ENCODE measurements around the gene LIPK.
"Not testable (repeated sequence)": the region's sequence is repeated elsewhere in the genome, so short reads cannot be mapped to it uniquely, and the experiment has no call there.

Gene LIPK

DNA sequence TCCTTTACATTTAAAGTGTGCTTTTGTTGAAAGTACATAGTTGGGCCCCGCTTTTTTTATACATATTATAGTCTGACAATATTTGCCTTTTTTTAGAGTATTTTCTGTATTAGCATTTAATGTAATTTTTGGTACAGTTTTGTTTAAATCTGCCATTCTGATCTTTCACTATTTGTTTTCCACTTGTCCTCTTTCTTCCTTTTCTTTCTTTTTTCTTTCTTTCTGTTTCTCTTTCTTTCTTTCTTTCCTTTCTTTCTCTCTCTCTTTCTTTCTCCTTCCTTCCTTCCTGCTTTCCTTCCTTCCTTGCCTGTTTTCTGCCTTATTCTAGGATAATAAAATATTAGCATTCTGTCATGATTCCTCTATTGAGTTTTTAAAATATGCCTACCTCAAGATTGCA lies 9.5 kb downstream of the LIPK start:
- no peak for DNase-seq (ENCODE audit: low spot score)

DNA sequence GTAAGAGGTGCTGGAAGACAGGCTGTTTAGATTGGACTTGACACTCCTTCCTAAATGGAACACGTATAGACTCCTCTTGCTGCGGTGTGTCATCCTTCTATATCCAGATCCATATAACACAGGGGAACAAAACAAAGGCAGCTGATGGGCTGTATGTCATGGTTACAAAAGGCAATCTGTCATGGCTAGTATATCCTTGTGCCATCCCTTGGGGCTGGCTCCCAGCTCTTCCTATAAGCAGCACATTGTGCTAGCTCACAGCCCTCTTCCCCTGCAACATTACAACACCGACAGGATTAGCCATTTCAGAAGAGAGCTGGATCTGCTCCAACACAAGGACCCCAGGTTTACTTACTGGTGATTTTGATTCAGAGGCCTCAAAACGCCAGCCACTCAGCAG lies 15.3 kb downstream of the LIPK start:
- no peak for DNase-seq (ENCODE audit: low spot score)

DNA sequence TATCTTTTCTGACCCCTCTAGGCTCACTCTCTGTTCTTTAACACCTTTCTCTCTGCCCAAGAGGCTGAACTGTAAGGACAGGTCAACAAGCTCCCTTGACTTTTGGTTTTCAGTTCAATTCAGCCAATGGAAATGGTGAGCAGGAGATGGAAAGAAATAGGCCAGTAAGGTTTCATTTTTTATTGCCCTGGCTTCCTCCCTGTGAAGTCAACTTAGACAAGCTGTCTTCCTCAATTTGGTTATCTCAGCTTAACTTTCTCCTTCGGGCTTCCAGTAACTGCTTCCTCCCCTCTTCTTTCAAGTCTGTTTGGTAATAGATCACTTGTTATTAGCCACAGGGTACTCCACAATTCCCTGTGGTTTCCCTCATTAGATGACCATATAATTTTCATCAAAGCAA lies 19.7 kb downstream of the LIPK start:
- DNase-seq (ENCODE audit: low spot score): no peak

DNA sequence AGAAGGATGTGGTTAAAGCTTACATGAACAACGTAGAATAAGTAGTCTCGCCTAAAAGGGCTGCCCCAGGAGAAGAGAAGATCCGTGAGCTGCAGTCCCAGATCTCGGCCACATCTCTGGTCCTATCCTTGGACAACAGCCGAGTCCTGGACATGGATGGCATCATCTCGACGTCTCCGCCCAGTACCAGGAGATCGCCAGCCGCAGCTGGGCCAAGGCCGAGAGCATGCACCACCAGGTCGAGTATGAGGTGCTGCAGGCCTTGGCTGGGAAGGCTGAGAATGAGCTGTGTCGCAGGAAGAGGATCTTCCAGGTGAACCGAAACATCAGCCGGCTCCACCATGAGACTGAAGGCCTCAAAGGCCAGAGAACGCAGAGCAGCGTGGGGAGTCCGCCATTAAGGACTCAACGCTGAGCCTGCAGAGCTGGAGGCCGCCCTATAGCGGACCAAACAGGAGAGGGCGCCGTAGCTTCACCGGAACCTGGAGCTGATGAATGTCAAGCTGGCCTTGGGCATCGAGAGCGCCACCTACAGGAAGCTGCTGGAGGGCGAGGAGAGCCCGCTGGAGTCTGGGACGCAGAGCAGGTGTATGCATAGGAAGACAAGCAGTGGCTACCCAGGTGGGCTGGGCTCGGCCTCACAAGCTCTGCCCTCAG lies 22.2 kb downstream of the LIPK start:
- no peak for DNase-seq (ENCODE audit: low spot score)

DNA sequence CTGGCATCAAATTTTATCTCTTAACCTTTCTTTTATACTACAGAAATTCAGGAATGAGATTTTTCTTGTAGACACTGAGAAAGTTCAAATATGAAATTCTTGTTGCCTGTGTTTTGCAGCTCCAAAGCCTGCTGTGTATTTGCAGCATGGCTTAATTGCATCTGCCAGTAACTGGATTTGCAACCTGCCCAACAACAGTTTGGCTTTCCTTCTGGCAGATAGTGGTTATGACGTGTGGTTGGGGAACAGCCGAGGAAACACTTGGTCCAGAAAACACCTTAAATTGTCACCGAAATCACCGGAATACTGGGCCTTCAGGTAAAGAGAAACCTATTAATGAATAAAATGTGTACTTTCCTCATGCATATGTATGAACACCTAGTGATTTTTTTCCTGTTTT lies 24.8 kb downstream of the LIPK start:
- DNase-seq (ENCODE audit: low spot score): no peak

DNA sequence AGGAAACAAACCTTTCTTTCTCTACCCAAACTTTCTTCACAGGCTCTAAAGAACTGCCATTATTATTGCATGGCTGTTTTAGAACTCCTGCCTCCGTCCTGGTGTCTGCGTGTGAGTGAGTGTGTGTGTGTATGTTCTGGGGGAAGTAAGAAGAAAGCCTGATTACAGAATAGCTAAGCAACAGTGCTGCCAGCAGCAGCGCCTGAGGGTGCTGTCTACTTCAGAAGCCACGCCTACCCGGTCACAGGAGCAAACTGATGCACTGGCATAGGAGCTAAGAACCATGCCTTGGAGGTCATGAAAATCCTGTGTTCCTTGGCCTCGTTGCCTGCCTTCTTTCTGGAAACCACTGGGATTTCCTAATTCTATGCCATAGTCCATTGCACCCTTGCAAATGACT lies 25.2 kb downstream of the LIPK start:
- no peak for DNase-seq (ENCODE audit: low spot score)

DNA sequence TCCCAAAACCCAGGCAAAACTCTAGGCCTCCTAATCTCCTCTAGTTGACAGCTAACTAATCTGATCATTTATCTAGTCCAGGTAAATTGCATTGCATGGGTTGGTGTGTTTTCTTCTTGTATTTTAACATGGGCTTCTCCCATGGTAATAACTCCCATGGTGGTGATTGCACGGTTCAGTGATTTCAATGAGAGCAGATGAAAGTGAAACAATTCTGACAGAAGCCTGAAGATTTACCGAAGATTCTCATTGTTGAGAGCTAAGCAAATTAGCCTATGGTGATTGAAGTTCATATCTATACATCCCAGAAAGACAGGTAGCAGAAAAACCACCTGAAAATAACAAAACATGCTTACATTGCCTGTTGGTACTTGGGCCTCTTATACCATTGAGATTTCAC lies 27.2 kb downstream of the LIPK start:
- DNase-seq (ENCODE audit: low spot score): no peak

DNA sequence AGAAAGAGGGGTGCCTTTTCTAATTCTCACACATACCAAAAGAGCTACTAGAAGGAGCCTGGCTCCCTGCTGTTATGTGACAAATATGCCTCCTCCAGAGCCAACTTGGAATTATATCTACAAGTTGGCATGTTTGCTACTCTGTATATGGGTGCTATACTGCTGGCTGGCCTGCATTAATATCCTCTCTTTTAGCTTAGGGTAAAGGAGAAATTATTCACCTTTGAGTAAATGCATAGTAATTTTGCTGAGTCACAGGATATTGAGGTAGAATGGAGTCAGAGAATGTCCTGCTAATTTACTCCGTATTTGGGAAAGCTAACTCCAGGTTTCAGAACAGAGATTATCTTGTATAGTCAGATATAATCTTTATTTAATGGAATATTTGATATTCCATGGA lies 29.6 kb downstream of the LIPK start:
- DNase-seq (ENCODE audit: low spot score): no peak

DNA sequence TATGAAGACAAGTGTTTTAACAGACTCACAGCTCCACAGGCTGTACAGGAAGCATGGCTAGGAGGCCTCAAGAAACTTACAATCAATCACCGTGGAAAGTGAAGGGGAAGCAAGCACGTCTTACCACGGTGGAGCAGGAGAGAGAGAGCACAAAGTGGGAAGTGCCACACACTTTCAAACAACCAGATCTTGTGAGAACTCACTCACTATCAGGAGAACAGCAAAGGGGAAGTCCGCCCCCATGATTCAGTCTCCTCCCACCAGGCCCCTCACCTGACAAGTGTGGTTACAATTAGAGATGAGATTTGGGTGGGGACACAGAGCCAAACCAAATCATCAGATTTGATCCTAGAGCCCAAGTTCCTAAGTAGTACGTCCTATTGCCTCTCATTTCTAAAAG lies 35.9 kb downstream of the LIPK start:
- DNase-seq (ENCODE audit: low spot score): not testable (repeated sequence)

DNA sequence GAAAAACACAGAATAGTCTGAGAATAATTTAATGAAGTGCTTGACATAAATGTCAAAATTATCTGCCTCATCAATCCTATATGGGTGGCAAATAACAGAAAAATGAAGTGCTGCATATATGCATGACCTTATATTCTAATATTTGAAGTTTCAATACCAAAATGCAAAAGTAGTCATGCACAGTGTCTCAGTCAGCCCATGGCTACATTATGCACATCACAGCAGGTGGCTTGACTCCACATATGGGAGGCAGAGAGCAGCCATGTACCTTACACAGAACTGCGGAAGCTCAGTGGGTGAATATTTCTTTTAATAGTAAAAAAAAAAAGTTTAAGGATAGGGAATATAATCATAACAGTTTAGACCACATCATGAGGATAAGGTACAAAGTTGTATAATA lies 36.4 kb downstream of the LIPK start:
- DNase-seq (ENCODE audit: low spot score): no peak

DNA sequence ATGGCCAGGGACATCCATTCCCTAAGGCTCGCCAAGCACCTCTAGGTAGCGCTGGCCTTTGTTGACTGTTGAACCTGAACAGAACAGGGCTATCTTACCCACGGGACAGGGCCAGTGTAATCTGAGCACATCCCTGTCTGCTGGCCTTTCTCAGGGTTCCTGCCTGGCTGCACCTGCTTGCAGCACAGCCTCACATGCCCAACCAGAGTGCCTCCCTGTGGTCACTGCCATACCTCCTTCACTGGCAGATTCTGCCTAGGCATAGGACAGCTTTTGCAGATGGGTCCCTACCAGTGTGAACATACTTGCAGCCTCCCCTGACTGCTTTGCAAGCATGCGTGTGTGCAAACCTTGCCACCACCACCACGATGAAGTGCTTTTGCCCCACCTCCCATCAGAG lies 38.0 kb downstream of the LIPK start:
- no peak for DNase-seq (ENCODE audit: low spot score)

DNA sequence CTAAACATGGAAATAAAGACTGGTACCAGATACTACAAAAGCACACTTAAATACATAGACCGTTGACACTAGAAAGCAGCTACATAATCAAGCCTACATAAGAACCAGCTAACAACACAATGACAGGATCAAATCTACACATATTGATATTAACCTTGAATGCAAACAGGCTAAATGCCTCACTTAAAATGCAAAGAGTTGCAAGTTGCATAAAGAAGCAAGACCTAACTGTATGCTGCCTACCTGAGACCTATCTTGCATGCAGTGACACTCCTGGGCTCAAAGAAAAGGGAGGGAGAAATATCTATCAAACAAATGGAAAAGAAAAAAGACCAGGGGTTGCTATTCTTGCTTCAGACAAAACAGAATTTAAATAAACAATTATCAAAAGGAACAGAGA lies 39.6 kb downstream of the LIPK start:
- DNase-seq (ENCODE audit: low spot score): no peak

DNA sequence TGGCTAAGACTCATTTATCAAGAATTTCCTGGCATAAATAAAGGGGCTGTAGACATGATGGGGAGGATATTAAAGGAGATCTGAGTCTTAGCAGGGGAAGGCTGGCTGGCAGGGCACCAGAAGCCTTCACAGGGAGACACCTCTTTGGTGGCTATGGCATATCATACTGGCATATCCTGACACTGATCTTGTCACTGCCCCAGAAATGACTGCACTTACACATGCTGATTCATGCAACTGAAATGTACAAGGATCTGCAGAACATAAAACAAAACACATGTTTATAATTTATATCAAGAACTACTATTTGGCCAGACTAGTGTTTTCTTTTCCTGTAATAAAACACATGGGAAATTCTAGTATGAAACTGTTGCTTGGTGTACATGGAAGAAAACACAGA lies 48.2 kb downstream of the LIPK start:
- DNase-seq (ENCODE audit: low spot score): no peak

DNA sequence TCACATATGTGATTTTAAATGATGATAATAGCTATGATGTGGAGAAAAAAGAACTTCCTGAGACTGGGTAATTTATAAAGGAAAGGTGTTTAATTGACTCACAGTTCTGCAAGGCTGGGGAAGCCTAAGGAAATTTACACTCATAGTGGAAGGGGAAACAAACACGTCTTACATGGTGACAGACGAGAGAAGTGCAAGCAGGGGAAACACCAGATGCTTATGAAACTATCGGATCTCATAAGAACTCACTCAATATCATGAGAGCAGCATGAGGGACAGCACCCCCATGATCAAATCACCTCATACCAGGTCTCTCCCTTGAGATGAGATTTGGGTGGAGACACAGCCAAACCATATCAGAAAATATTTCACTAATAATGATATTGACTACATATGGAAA lies 49.7 kb downstream of the LIPK start:
- DNase-seq (ENCODE audit: low spot score): no peak

DNA sequence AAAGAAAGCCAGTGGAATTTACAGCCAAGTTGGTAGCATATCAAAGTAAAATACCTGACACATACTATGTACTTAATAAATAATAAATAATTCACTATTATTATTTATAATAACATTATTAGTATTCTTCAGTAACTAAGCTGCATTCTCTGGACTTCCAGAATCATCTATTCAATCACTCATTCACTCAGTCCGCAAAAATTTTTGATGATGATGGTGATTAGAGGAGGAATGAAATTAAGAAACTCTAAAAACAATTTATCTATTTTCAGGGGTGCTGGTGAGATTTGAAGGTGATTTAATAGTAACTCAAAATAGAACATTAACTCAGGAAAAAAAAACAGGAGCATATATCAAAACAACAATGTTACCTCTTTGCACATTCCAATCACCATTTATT lies 50.6 kb downstream of the LIPK start:
- DNase-seq (ENCODE audit: low spot score): no peak

DNA sequence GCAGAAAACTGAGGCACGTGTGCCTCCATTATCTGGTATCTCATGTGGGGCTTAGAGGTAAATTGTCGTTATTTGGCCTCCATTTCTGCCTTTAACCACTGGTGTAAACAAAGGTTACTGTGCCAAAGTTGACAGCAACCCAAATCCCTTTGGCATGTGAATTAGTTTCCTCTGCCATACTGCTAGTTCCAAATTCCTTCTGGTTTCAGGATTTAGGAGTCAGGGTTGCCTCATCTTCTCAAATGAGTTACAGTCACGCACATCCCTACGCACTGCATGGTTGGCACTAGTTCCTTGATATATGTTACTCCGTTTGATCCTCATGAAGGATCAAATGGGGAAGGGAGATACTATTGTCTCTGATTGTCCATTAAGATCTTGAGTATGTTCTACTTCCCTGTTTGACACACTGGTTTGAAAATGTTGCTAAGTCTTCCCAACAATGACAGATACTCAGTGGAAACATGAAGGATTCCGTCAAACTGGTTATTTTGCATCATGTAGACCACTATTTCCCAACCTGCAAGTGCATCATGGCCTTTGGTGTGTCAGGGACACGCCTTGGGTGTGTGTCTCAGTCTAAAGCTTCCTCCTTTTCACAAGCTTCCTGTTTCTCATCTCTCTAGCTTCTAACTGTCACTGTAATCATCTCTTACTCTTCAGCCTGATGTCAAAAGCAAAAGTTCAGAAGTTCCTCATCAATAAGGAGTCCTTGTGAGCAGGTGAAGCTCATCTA lies 53.5 kb downstream of the LIPK start, which contains the start of gene LIPN:
LIPN (plus strand) TSS at position 655 of the 736 bp plus-strand sequence. CDS start 1,386 bp downstream, outside the sequence.
- DNase-seq (ENCODE audit: low spot score): peak; percentile 6

DNA sequence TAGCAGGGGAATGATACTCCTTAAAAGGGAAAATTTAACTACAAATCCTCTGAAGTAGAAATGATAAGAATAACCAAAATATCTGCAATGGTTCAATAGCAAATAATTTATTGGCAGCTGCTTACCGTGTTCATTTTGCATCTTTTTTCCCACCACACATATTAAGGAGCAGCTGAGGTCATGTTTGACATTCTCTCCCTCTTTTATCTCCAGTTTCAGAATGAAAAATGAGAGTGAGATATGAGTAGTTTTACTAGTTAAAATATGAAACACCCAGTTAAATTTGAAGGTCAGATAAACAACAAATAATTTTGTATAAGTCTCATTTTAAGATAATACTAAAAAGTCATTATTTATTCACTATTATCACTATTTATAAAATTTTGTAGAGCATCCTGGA lies 56.9 kb downstream of the LIPK start:
- DNase-seq (ENCODE audit: low spot score): no peak

DNA sequence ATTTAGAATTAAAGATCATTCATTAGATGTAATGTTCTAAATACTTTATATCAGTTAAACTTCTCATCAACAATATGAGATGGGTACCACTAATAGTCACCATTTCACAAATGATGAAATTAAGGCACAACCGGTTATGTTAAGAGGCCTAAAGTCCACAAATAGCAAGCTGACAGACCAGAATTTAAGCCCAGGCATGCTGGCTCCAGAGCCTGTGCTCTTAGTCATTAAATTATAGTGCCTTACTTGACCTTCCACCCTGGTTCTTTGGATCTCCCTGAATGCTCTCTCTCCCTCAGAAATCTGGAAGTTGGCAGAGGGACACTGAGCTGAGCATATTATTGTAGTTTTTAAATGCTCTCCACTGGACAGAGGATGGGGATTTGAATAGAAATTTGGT lies 57.4 kb downstream of the LIPK start:
- no peak for DNase-seq (ENCODE audit: low spot score)

DNA sequence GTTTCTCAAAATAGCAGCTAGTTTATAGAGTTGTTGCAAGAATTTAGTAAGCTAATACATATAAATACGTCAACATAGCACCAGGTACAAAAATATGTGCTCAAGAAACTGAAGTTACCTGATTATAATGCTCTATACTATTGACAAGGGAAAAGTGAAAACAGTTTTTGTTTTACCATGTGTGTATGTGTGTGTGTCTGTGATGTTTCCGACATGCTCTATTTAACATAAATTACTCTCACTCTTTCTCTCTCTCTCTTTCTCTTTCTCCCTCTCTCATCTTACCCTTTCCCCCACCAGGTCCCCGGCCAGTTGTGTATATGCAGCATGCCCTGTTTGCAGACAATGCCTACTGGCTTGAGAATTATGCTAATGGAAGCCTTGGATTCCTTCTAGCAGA lies 58.1 kb downstream of the LIPK start:
- DNase-seq (ENCODE audit: low spot score): no peak

DNA sequence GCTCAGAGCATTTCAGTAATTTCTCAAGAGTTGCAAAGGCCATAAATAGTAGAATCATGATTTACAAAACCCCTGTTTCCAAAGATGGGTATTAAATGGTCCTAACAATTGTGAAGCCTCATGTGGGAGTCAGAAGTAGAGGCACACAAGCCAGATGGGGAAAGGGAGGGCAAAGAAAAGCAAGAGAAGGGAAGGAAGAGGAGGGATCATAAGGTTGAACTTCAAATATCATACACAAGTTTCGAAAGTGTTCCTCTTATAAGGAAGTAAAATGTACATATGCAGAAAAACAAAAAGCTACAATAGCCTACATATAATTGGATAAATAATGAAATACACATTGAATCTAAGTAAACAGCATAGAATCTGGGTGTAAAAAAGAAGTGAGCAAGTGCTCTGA lies 59.8 kb downstream of the LIPK start:
- DNase-seq (ENCODE audit: low spot score): no peak

DNA sequence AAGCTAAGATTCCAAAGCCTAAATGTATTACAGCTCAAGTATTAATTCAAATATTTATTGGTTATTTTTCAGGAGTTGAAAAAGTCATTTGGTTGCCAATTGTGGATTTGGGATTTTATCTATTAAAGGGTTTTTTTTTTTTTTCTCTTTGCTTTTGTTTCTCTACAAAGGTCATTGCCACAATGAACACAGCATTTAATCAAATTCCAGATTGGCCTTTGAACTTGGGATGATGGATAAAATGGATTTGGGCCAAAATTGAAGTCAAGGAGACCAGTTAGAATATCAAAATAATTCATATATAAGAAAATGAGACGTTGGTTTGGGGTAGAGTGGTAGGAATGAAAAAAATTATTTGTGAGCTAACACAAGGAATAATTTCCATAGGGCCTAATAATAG lies 63.3 kb downstream of the LIPK start:
- no peak for DNase-seq (ENCODE audit: low spot score)

DNA sequence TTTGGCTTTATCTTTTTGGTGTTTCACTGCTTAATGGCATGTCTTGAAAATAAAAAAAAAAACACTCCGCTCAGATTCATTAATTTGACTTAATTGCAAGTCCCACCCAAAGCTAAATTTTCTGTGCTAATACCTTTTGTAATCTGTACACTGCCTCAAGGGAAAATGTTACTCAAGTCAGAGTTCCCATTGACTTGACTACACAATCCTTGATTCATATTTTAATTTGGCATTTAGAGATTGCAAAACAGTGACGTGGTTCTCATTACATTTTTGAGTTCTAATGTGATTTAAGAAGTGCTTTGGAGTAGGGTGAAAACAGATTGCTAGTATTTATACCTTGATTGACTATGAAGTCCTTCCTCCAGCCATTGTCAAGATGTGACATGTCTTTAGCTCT lies 75.2 kb downstream of the LIPK start:
- DNase-seq (ENCODE audit: low spot score): no peak

DNA sequence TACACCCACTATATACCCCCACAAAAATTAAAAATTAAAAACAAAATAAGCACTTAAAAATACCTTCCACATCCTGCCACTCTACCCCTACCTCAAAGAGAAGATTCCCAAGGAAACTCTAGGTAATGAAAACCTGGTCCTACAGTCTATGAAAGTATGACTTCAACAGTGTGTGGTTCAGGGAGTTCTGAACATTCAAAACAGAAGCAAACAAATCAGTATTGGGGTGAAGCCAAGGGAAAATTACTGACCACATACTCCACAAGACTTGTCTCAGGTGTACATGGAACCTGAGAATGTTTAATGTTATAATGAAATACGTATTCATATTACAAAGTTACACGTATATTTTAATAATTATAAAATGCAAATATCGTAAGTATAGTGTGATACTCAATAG lies 76.2 kb downstream of the LIPK start:
- no peak for DNase-seq (ENCODE audit: low spot score)

DNA sequence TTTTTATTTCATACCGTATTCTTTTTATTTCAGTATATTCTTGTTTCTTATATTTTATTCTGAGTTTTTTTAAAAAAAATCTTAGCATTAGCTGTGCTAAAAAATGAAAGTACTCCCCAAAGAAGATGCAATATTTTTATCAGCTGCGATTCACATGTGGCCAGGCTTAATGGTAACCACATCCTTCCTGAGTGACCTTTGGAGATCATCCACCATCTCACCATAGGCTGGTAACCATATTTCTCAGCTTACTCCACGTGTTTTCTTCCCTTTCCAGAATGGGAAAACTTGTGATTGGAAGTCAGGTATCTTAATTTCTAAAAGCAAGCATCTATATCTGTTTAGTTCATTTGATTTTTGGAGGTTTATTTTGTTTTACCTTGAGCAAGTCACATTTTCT lies 77.7 kb downstream of the LIPK start:
- DNase-seq (ENCODE audit: low spot score): no peak
